Gastroesophageal sphincter (tissue), 4 donors: ENCODE measurements around the gene ZNF606. TPM values are rescaled to one million over a fixed set of nuclear protein-coding genes. Genes with fewer than 3 reads are reported as not detected.

ENCODE experiments used
- ATAC-seq: fragments of 150-250 bp; one replicate; pipeline ENCODE4 v1.9.1; 2016; ENCODE audit warnings: mild to moderate bottlenecking, moderate library complexity
- H3K27ac ChIP-seq, 4 donors: fragments of 200-600 bp; sonication (generic) in 3 of 4; 1 replicate in 3 of 4; 2 replicates in 1 of 4; pipeline ENCODE4 v1.5.1; 2016 to 2019
- H3K27me3 ChIP-seq: fragments of 200-600 bp; sonication (generic); one replicate; pipeline ENCODE4 v1.5.1; 2019
- H3K36me3 ChIP-seq, 2 donors: fragments of 200-600 bp; sonication (generic); one replicate each; pipeline ENCODE4 v1.5.1; 2019; ENCODE audit warnings: control low read depth in 1 of 2
- H3K4me1 ChIP-seq, 3 donors: fragments of 200-600 bp; sonication (generic); 1 replicate in 2 of 3; 2 replicates in 1 of 3; pipeline ENCODE4 v1.5.1; 2016 to 2019; ENCODE audit warnings: control low read depth in 2 of 3
- H3K4me3 ChIP-seq, 2 donors: fragments of 200-600 bp; sonication (generic); one replicate each; pipeline ENCODE4 v1.5.1; 2019; ENCODE audit warnings: mild to moderate bottlenecking in 1 of 2, moderate library complexity in 1 of 2
- H3K9me3 ChIP-seq, 3 donors: fragments of 200-600 bp; sonication (generic); one replicate each; pipeline ENCODE4 v1.5.1; 2017 to 2019; ENCODE audit warnings: control low read depth in 2 of 3
- EP300 ChIP-seq: sonication (generic); formaldehyde crosslinking; IDR thresholded peaks from one replicate; pipeline ENCODE4 v1.6.1; 2017; ENCODE audit warnings: antibody characterized with exemption, mild to moderate bottlenecking
- POLR2A ChIP-seq, 2 donors: fragments of 450-650 bp; IDR thresholded peaks; one replicate each; pipeline ENCODE4 v1.6.1; 2017; ENCODE audit warnings: antibody characterized with exemption in 2 of 2, mild to moderate bottlenecking in 2 of 2, moderate library complexity in 1 of 2
- POLR2AphosphoS5 ChIP-seq: sonication (generic); formaldehyde crosslinking; IDR thresholded peaks from one replicate; pipeline ENCODE4 v1.6.1; 2017; ENCODE audit warnings: antibody characterized with exemption
- WGBS, 2 donors: methylation state at CpG; one replicate each; pipeline ENCODE4 v1.1.5; 2018; ENCODE audit warnings: low coverage in 1 of 2; 5-methylcytosine and 5-hydroxymethylcytosine counted together
- total RNA-seq, 4 donors: library from RNA; depleted of rRNA; stranded (reverse); fragments of >200 nt; gene quantifications; one replicate each; pipeline ENCODE4 v1.1.0, GENCODE V29; 2016
- TF ChIP-seq, protein P1 (sequence below), 4 experiments: fragments of 200-600 bp in 2 of 4; fragments of 450-650 bp in 2 of 4; sonication (generic) in 1 of 4; IDR thresholded peaks; one replicate each; pipeline ENCODE4 v1.5.1; 2017 to 2019; ENCODE audit warnings: antibody characterized with exemption in 4 of 4, mild to moderate bottlenecking in 2 of 4, moderate library complexity in 2 of 4

Gene ZNF606
- total RNA-seq, 4 donors from 2014 or later = 6.0 to 49.0 (median 18.8) TPM

DNA sequence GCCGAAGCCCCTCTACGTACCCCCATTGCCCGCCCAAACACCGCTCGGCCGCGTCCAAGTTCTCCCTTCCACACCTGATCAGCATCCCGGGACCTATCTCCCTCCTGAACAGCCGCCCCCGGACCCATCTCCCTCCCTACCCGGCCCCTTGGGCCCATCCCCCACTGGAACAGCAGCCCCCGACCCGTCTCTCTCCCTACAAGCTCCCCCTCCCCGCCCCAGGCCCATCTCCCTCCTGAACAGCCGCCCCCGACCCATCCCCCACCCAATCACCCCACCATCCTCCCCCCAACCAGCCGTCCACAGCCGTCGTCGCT is 31.8 kb upstream of the ZNF606 start:
- peaks cover 0 to 28% (median 0%) of the 10 kb centered on the region in 3 donors for H3K4me1 ChIP-seq
- peaks cover 43% of the 10 kb centered on the region for H3K27me3 ChIP-seq
- H3K9me3 ChIP-seq = peaks cover 0 to 41% (median 0%) of the 10 kb centered on the region in 3 donors
- TF ChIP-seq, protein P1, sequence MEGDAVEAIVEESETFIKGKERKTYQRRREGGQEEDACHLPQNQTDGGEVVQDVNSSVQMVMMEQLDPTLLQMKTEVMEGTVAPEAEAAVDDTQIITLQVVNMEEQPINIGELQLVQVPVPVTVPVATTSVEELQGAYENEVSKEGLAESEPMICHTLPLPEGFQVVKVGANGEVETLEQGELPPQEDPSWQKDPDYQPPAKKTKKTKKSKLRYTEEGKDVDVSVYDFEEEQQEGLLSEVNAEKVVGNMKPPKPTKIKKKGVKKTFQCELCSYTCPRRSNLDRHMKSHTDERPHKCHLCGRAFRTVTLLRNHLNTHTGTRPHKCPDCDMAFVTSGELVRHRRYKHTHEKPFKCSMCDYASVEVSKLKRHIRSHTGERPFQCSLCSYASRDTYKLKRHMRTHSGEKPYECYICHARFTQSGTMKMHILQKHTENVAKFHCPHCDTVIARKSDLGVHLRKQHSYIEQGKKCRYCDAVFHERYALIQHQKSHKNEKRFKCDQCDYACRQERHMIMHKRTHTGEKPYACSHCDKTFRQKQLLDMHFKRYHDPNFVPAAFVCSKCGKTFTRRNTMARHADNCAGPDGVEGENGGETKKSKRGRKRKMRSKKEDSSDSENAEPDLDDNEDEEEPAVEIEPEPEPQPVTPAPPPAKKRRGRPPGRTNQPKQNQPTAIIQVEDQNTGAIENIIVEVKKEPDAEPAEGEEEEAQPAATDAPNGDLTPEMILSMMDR (IDR thresholded peaks at IDR 0.05) = no peak
- no peak for TF ChIP-seq POLR2AphosphoS5
- no peak for TF ChIP-seq EP300
- no peak for TF ChIP-seq POLR2A (IDR thresholded peaks at IDR 0.05)
- peak overlapping the region; percentile 33 to 75 for H3K4me3 ChIP-seq
- ATAC-seq = no peak
- H3K27ac ChIP-seq = peak overlapping the region in 2 of 4 donors; percentile 64 to 80
- 3% methylated on average over 8 to 12 of the region's 20 CpGs for WGBS, 2 donors
- no peaks in the 10 kb centered on the region for H3K36me3 ChIP-seq

DNA sequence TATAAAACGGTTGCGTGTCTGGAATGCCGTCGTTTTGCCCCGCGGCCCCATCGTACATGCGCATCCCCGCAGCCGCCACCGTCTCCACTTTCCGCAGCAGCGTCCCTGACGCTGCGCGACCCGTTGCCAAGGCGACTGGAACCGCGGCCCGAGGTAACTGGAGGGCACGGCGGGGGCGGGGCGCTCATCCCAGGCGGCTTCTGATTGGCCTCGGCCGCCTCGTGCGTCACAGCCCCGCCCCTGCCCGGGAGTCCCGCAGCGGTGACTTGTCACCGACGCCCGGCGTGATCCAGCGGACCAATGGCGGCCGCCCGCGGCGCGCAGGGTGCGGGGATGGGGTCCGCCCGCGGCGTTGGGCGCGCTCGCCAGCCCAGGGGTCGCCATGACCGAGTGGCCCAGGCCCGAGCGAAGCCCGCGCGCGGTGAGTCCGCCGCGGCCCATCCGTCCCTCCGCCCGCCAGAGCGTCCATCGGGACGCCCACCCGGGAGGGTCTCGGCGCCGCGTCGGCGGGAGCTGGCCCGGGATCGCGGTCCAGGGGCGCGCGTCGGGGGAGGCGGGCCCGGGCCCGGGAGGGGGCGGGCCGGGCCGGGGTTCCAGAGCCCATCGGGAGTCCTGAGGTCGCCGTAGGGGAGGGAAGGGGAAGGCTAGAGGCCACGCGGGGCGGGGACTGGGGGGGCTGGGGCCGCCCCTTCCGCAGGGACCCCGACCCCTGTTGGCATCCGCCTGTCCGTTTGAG is 31.3 kb upstream of the ZNF606 start, which contains the start of gene ZSCAN1:
Gene ZSCAN1 (plus strand): TSS at position 285 of the 736 bp plus-strand sequence. CDS start 3,812 bp downstream, outside the sequence.
- 0% methylated on average over 6 of the region's 101 CpGs; no CpG with 5 or more reads in 1 of the 2 donors for WGBS, 2 donors
- peaks cover 0 to 28% (median 0%) of the 10 kb centered on the region in 3 donors for H3K4me1 ChIP-seq
- ATAC-seq = peak; percentile 96
- H3K27me3 ChIP-seq = peaks cover 39% of the 10 kb centered on the region
- H3K9me3 ChIP-seq = peaks cover 0 to 37% (median 0%) of the 10 kb centered on the region in 3 donors
- peak within 1 kb of the TSS; percentile 33 to 75 for H3K4me3 ChIP-seq
- H3K36me3 ChIP-seq = no peaks in the 10 kb centered on the region
- peak within 1 kb of the TSS in 3 of 4 donors; percentile 19 to 80 (median 64) for H3K27ac ChIP-seq
- TF ChIP-seq POLR2A (IDR thresholded peaks at IDR 0.05) (peak; percentile 15 to 59), EP300 (no peak)
- TF ChIP-seq, protein P1 (IDR thresholded peaks at IDR 0.05) = peak in 1 of 4 experiments; percentile 26

DNA sequence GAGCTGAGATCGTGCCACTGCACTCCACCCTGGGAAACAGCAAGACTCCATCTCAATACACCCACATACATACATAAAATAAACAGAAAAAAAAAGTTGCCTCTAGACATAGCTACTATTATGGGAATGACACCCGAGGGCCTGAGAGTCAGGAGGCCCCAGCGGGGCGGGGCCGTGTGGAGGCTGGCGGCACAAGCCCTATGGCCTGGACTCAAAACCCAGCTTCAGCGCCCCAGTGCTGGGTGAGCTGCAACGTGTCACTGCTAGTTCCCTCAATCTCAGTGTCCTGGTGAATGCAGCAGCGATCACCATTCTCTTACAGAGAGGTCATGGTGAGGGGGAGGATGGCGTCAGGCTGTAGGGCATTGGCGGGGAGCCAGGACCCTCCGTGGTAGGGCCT is 22.0 kb upstream of the ZNF606 start:
- no peaks in the 10 kb centered on the region for H3K36me3 ChIP-seq
- no peak for TF ChIP-seq POLR2AphosphoS5
- no peak for TF ChIP-seq POLR2A (IDR thresholded peaks at IDR 0.05)
- TF ChIP-seq EP300 = no peak
- TF ChIP-seq, protein P1 (IDR thresholded peaks at IDR 0.05) = no peak
- H3K9me3 ChIP-seq = no peaks in the 10 kb centered on the region
- no peaks in the 10 kb centered on the region for H3K27me3 ChIP-seq
- H3K27ac ChIP-seq = no peak overlapping the region
- H3K4me3 ChIP-seq = no peak overlapping the region
- no peak for ATAC-seq
- 82 to 91% methylated on average over 2 to 7 of the region's 12 CpGs for WGBS, 2 donors
- H3K4me1 ChIP-seq = no peaks in the 10 kb centered on the region

DNA sequence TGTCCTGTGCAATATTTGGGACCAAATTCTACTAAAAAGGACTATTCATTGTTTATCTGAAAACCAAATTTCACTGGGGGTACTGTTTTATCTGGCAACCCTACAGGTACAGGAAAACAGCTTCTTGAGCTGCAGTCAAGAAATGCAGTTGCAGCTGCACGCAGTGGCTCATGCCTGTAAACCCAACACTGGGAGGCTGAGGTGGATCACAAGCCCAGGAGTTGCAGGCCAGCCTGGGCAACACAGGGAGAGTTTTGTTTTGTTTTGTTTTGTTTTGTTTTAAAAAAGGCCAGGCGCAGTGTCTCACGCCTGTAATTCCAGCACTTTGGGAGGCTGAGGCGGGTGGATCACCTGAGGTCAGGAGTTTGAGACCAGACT is 19.7 kb upstream of the ZNF606 start:
- 75% methylated on average over 4 of the region's 4 CpGs; no CpG with 5 or more reads in 1 of the 2 donors for WGBS, 2 donors
- TF ChIP-seq POLR2AphosphoS5 (no peak), POLR2A (IDR thresholded peaks at IDR 0.05) (no peak), EP300 (no peak)
- TF ChIP-seq, protein P1 (IDR thresholded peaks at IDR 0.05) = no peak
- peaks cover 10% of the 10 kb centered on the region for H3K27me3 ChIP-seq
- ATAC-seq = no peak
- no peaks in the 10 kb centered on the region for H3K36me3 ChIP-seq
- no peaks in the 10 kb centered on the region for H3K4me1 ChIP-seq
- no peak overlapping the region for H3K27ac ChIP-seq
- no peaks in the 10 kb centered on the region for H3K9me3 ChIP-seq
- H3K4me3 ChIP-seq = no peak overlapping the region
